Esophagus muscularis mucosa (tissue), 4 donors: ENCODE results near the gene SIGLEC8.

Source experiments
- CTCF ChIP-seq, 3 experiments: fragments of 200-600 bp in 2 of 3; fragments of 450-650 bp in 1 of 3; sonication (generic) in 2 of 3; IDR thresholded peaks; one replicate each; pipeline ENCODE4 v1.5.1; 2017 to 2019; ENCODE audit warnings: antibody characterized with exemption in 3 of 3, mild to moderate bottlenecking in 2 of 3, moderate library complexity in 1 of 3
- EP300 ChIP-seq: sonication (generic); formaldehyde crosslinking; IDR thresholded peaks from one replicate; pipeline ENCODE4 v1.6.1; 2017; ENCODE audit warnings: antibody characterized with exemption
- POLR2A ChIP-seq: fragments of 450-650 bp; IDR thresholded peaks from one replicate; pipeline ENCODE4 v1.6.1; 2017; ENCODE audit warnings: antibody characterized with exemption, moderate library complexity, mild to moderate bottlenecking, low read depth
- POLR2AphosphoS5 ChIP-seq, 2 donors: sonication (generic); formaldehyde crosslinking; IDR thresholded peaks; one replicate each; pipeline ENCODE4 v1.6.1; 2017; ENCODE audit warnings: antibody characterized with exemption in 2 of 2

- TF ChIP-seq CTCF (IDR thresholded peaks at IDR 0.05), result no peak
- TF ChIP-seq POLR2A, result no peak
- no peak for TF ChIP-seq EP300
- TF ChIP-seq POLR2AphosphoS5 (IDR thresholded peaks at IDR 0.05), result no peak
Observed at GRCh38 chr19:51469629-51470028, 11.4 kb upstream of the SIGLEC8 start.
